ENCODE measurements around the gene COPG1. TPM values are rescaled to one million over a fixed set of nuclear protein-coding genes. Genes with fewer than 3 reads are reported as not detected.

The COPG1 gene
- total and polyA plus RNA-seq, 2 experiments from 2014 or later = 50.0 to 106 TPM

- ATAC-seq (no peak), DNase-seq (ENCODE audit: low spot score) (no peak)
- Histone ChIP-seq H3K4me1 (ENCODE audit: insufficient read depth) (peaks cover 15% of the 10 kb centered on the region), H3K9me2 (ENCODE audit: insufficient read depth) (no peaks in the 10 kb centered on the region), H4K20me1 (replicated peaks; ENCODE audit: insufficient read depth) (no peaks in the 10 kb centered on the region), H3F3A (replicated peaks; ENCODE audit: low read depth) (no peaks in the 10 kb centered on the region), H3K36me3 (ENCODE audit: insufficient read depth) (no peaks in the 10 kb centered on the region), H3K27ac (ENCODE audit: low read depth) (no peak overlapping the region), H2AFZ (no peak overlapping the region), H3K27me3 (ENCODE audit: insufficient read depth) (no peaks in the 10 kb centered on the region), H3K4me3 (no peak overlapping the region), H3K4me2 (no peak overlapping the region), H3K79me2 (replicated peaks; ENCODE audit: insufficient read depth) (peaks cover under 1% of the 10 kb centered on the region; the same call in 1 of the 2 replicates)
- Mint-ChIP-seq H3K4me3 (no peak overlapping the region), H3K4me1 (peaks cover 19% of the 10 kb centered on the region), H3K27me3 (ENCODE audit: insufficient read depth, low read depth, poor library complexity) (peaks cover 19% of the 10 kb centered on the region), H3K9me3 (no peaks in the 10 kb centered on the region; the same call in 2 of the 3 replicates), H3K27ac (no peak overlapping the region), H3K36me3 (ENCODE audit: low read depth) (peaks cover 1% of the 10 kb centered on the region; the same call in 1 of the 3 replicates)
- TF ChIP-seq CTCF (conservative IDR thresholded peaks at IDR 0.05; ENCODE audit: low read depth in 2 of 2) = no peak
- no peak for TF ChIP-seq EZH2phosphoT487 (IDR thresholded peaks at IDR 0.05; ENCODE audit: unreplicated experiment)
- TF ChIP-seq ZNF331 (CRISPR knock-in tag; IDR thresholded peaks at IDR 0.05; ENCODE audit: low read depth) = no peak
- TF ChIP-seq CREB1 (CRISPR knock-in tag; IDR thresholded peaks at IDR 0.05; ENCODE audit: low read depth) = no peak
- TF ChIP-seq NANOG (IDR thresholded peaks at IDR 0.05; ENCODE audit: borderline replicate concordance) = no peak
- no peak for TF ChIP-seq POLR2AphosphoS5 (IDR thresholded peaks at IDR 0.05; ENCODE audit: low read depth)
- TF ChIP-seq ETS1 (IDR thresholded peaks at IDR 0.05) = no peak
- TF ChIP-seq REST (IDR thresholded peaks at IDR 0.05; ENCODE audit: unreplicated experiment) = no peak
- TF ChIP-seq ZNF462 (CRISPR knock-in tag; IDR thresholded peaks at IDR 0.05) = no peak
- no peak for TF ChIP-seq JUNB (IDR thresholded peaks at IDR 0.05; ENCODE audit: unreplicated experiment)
- no peak for TF ChIP-seq ZNF114 (CRISPR knock-in tag; IDR thresholded peaks at IDR 0.05)
- TF ChIP-seq EZH2 (IDR thresholded peaks at IDR 0.05; ENCODE audit: low read depth, unreplicated experiment) = no peak
Measured at GRCh38 chr3:129310111-129311011, 61.0 kb downstream of the COPG1 start.
